Measurements from ENCODE around the gene RPL27. TPM values are rescaled to one million over a fixed set of nuclear protein-coding genes. Genes with fewer than 3 reads are reported as not detected.

Gene RPL27
- total RNA-seq = 1,000 to 10,000 TPM in 3 of 4 donors, 100 to 1,000 TPM in 1; 775 to 1,810 (median 1,289) TPM

GRCh38 chr17:42997984-42998938 is at the start of gene RPL27:
RPL27 (plus strand) TSS chr17:42998419; CDS start chr17:42998751, 332 bp downstream.
- TF ChIP-seq, protein P1, sequence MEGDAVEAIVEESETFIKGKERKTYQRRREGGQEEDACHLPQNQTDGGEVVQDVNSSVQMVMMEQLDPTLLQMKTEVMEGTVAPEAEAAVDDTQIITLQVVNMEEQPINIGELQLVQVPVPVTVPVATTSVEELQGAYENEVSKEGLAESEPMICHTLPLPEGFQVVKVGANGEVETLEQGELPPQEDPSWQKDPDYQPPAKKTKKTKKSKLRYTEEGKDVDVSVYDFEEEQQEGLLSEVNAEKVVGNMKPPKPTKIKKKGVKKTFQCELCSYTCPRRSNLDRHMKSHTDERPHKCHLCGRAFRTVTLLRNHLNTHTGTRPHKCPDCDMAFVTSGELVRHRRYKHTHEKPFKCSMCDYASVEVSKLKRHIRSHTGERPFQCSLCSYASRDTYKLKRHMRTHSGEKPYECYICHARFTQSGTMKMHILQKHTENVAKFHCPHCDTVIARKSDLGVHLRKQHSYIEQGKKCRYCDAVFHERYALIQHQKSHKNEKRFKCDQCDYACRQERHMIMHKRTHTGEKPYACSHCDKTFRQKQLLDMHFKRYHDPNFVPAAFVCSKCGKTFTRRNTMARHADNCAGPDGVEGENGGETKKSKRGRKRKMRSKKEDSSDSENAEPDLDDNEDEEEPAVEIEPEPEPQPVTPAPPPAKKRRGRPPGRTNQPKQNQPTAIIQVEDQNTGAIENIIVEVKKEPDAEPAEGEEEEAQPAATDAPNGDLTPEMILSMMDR (IDR thresholded peaks at IDR 0.05) = peak; percentile 88 to 98 (median 96)
- TF ChIP-seq POLR2A (IDR thresholded peaks at IDR 0.05) = peak in 3 of 4 donors; percentile 80 to 87 (median 85)
- Histone ChIP-seq H3K27ac (peak within 1 kb of the TSS; percentile 86 to 98 (median 96)), H3K4me1 (peaks cover 20 to 52% (median 36%) of the 10 kb centered on the region in 3 donors), H3K27me3 (no peaks in the 10 kb centered on the region), H3K36me3 (peaks cover 10 to 55% (median 25%) of the 10 kb centered on the region in 3 donors), H3K9me3 (no peaks in the 10 kb centered on the region), H3K4me3 (peak within 1 kb of the TSS; percentile 53 to 95 (median 75))
- intact Hi-C loops (cut with DNase I) = no loop called here
- WGBS, 2 donors = 0% methylated on average over 24 of the region's 49 CpGs
- DNase-seq = peak; percentile 97

- peaks cover 0 to 81% (median 5%) of the 10 kb centered on the region in 3 donors for H3K36me3 ChIP-seq
- intact Hi-C loops (cut with DNase I) = no loop called here
- no peak overlapping the region for H3K4me3 ChIP-seq
Observed at GRCh38 chr17:42950044-42950783, 48.0 kb upstream of the RPL27 start.

GRCh38 chr17:42953669-42954068 is 44.5 kb upstream of the RPL27 start:
- TF ChIP-seq, protein P1 (IDR thresholded peaks at IDR 0.05) = no peak
- no peak for TF ChIP-seq POLR2A (IDR thresholded peaks at IDR 0.05)
- 69 to 100% methylated on average over 1 of the region's 1 CpG for WGBS, 2 donors

More at GRCh38 chr17:42950044-42950783, 48.0 kb upstream of the RPL27 start:
- WGBS, 2 donors = 91 to 95% methylated on average over 10 to 13 of the region's 13 CpGs
- TF ChIP-seq POLR2A (IDR thresholded peaks at IDR 0.05) = no peak
- TF ChIP-seq, protein P1 (IDR thresholded peaks at IDR 0.05) = no peak
- DNase-seq = no peak
- Histone ChIP-seq H3K27me3 (no peaks in the 10 kb centered on the region), H3K4me1 (no peaks in the 10 kb centered on the region), H3K27ac (no peak overlapping the region), H3K9me3 (no peaks in the 10 kb centered on the region)

DNA sequence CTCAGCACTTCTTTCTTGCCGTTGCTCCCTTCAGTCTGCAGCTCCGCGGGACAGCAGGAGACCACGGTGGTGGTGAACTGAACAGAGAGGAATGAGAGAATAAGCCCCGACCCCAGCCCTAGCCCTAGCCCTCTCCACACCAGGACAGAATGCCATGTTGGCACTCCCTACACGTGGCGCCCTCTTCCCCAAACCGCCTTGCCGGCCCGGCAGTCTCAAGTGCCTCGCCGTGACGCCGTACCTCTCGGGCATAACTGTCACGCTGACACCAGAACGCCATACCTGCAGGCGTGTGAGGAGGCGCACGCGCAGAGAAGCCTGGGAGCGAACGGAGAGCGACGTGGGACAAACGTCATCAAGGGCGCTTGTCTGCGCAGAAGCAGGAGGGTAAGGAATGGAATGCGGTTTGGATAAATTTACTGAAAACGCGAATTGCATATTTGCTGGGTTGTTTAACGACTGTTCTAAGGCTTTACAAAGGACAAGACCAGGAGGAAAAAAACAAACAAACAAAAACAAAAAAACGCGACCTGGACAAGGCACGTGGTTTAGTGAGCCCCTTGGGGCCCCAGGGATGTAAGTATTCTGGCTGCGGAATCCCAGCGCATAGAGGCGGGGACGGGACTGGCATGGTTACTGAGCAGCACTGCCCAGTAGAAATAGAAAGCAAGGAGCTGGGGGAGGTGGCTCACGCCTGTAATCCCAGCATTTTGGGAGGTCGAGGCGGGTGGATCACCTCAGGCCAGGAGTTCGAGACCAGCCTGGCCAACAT is 33.9 kb upstream of the RPL27 start, which contains the start of gene AARSD1:
AARSD1 (minus strand) TSS at position 294 of the 772 bp plus-strand sequence; CDS start at position 280, 14 bp downstream.
- Histone ChIP-seq H3K36me3 (peaks cover 9 to 37% (median 16%) of the 10 kb centered on the region in 3 donors), H3K27me3 (no peaks in the 10 kb centered on the region), H3K4me3 (peak within 1 kb of the TSS; percentile 58 to 85 (median 66)), H3K4me1 (peaks cover 7 to 18% (median 8%) of the 10 kb centered on the region in 3 donors), H3K27ac (peak within 1 kb of the TSS; percentile 77 to 94 (median 89)), H3K9me3 (no peaks in the 10 kb centered on the region)
- TF ChIP-seq POLR2A (IDR thresholded peaks at IDR 0.05) = peak in 3 of 4 donors; percentile 50 to 70 (median 68)
- TF ChIP-seq, protein P1 (IDR thresholded peaks at IDR 0.05) = peak in 1 of 6 experiments; percentile 38
- peak; percentile 36 for DNase-seq
- 0 to 4% methylated on average over 28 to 31 of the region's 43 CpGs for WGBS, 2 donors
- intact Hi-C loops (cut with DNase I) = no loop called here

More at GRCh38 chr17:42953669-42954068, 44.5 kb upstream of the RPL27 start:
- H3K27me3 ChIP-seq = no peaks in the 10 kb centered on the region
- H3K36me3 ChIP-seq = peaks cover 0 to 98% (median 21%) of the 10 kb centered on the region in 3 donors
- no peak for DNase-seq
- no peak overlapping the region for H3K4me3 ChIP-seq
- H3K27ac ChIP-seq = no peak overlapping the region
- no peaks in the 10 kb centered on the region for H3K4me1 ChIP-seq
- intact Hi-C loops (cut with DNase I) = no loop called here
- H3K9me3 ChIP-seq = no peaks in the 10 kb centered on the region

All from esophagus squamous epithelium (tissue), 5 donors.